GM19043 (cell line): Measurements from ENCODE around the gene PLCB1.

ENCODE experiments used
- ATAC-seq: cut with Tn5 transposase; IDR thresholded peaks from one replicate; pipeline ENCODE4 v1.9.1; 2021; ENCODE audit warnings: low read depth; ENCODE audit not compliant: unreplicated experiment

PLCB1 gene

DNA sequence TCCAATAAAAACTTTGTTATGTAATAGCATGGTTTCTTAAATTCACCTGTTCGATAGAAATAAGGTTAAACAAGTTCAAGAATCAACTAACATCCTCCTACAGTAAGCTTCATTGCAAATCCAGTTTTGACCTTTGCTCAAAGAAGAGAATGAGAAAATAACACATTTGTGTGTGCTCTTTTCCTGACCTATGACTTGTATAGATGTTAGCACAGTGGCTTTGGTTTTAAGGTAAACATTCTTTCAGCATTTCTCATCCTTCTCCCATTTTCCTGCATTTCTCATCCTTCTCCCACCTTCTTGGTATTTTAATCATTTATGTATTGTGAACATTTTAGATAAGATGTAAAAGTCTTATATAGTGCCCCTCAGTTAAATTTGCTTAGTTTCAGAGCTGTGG lies 73.9 kb downstream of the PLCB1 start:
- no peak for ATAC-seq

DNA sequence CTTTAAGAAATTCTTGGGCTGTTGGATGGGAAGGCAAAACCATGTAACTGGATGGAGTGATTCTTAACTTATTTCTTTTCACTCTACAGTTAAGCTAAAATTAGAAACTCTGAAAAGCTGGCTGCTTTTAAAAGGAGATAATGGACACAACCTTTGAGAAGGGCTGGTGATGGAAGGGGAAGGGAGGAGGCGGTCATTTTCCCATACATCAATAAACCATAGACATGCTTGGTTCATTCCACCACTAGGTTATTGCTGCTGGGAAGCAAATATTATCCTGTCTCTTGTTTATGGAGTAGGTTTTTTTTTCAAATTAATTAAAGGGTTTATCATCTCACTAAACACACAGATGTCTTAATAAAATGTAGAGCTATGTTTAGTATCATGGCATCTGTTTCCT lies 76.2 kb downstream of the PLCB1 start:
- no peak for ATAC-seq

DNA sequence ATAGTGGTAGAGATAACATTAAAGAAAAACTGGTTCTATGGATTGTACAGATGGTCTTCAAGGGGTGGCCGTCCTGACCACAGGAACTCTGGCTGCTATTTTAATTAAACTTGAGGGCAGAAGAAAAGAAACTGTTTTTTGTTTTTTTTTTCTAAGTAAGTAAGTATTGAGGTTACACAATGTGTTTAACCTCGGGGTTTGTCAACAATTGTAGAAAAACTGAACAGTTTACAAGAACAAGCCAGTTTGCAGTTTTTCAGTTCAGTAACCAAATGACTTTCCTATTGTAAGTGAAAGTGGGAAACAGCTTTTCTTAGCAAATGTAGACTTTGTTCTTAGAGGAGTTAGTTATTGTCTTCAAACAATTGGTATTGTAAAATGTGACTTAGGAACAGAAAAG lies 77.0 kb downstream of the PLCB1 start:
- peak; percentile 45 for ATAC-seq

DNA sequence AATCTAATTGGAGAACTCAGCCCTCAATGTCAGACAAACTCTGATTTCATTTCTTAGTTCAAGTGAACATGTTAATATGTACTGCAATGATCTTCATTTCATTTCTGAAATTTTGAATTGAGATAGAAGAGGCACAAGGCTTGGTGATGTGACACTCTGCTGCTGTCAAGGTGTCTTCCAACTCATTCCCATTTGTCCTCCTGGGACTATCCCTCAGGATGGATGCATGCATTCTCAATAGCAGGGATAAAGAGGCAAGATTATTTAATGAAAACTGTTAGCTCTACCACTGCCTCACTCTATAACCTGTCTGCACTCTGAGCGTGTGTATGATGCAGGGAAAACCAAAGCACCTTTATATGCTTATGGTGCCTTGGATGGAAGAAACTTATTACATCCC lies 78.7 kb downstream of the PLCB1 start:
- no peak for ATAC-seq

DNA sequence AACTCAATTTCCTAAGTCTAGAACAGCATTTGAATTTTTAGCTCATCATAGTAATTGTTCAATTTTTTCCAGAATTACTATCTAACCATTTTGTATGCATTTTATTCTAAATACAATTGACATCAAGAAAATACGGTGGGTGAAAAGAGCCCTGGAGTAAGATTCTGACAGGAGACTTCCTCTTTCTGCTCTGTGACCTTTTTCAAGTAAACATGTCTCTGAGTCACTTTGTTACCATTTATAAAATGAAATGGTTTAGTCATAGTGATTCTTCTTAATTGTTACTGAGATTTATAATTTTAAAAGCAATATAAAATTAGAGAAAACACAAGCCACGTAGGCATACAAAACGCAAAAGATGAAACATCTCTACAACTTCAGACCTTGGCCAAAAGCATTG lies 80.2 kb downstream of the PLCB1 start:
- ATAC-seq, result no peak

DNA sequence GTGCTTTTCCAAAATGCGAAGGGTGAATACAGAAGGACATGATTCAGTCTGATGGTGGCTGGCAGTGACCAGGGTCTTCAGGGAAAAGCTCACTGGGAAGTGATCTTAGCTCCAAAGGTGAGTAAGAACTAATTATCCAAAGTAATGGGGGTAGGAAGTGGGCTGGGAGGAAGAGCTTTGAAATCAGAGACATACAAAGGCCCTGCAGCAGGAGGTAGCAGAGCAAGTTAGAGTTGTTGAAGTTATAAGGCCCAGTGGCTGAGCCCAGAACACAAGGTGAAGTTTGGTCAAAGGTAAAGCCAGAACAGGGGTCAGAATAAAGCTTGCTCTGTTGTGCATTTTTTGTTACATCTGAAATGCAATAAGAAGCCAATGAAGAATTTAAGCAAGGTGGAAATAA lies 81.2 kb downstream of the PLCB1 start:
- ATAC-seq, result no peak

DNA sequence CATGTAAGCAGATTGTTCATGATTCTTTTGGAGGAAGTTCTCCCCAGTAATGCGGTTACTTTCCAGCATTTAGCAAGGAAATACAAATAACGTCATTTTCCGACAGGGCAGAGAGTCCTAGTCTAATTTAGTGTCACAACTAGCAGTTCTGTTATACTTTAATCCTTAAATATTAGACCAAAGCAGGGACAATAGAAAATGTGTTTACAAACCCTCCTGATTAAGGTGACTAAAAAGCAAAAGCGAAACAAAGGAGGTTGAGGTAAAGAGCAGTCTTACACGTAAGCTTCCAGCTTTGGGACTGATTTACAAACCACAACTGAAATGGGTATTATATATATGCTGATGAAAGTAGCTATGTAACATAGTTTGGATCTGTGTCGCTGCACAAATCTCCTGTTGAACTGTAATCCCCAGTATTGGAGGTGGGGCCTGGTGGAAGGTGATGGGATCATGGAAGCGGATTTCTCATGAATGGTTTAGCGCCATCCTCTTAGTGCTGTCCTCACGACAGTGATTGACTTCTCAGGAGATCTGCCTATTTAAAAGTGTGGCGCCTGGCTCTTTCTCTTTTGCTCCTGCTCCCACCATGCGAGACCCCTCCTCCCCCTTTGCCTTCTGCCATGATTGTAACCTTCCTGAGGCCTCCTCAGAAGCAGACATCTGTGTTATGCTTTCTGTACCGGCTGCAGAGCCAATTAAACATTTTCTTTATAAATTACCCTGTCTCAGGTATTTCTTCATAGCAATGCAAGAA lies 81.9 kb downstream of the PLCB1 start:
- ATAC-seq, result peak; percentile 78

DNA sequence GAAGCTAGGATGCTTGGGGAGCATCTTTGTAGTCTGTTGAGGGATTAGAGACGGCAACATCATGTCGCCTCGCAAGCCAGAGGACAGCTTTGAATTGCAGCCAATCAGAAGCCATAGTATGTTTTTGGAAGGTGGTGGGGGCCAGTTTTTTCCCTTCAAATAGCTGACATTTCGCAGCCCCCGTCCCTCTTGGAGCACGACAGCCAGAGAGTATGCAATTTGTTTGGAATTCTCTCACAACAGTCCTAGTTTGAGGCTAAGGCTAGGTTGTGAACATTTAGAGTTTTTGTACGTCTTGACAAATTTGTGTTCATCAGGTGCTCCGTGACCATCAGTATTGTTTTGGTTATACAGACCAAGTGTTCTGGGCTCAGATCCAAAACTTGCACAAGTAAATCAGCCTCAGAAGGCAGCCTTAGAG lies 83.3 kb downstream of the PLCB1 start:
- no peak for ATAC-seq

DNA sequence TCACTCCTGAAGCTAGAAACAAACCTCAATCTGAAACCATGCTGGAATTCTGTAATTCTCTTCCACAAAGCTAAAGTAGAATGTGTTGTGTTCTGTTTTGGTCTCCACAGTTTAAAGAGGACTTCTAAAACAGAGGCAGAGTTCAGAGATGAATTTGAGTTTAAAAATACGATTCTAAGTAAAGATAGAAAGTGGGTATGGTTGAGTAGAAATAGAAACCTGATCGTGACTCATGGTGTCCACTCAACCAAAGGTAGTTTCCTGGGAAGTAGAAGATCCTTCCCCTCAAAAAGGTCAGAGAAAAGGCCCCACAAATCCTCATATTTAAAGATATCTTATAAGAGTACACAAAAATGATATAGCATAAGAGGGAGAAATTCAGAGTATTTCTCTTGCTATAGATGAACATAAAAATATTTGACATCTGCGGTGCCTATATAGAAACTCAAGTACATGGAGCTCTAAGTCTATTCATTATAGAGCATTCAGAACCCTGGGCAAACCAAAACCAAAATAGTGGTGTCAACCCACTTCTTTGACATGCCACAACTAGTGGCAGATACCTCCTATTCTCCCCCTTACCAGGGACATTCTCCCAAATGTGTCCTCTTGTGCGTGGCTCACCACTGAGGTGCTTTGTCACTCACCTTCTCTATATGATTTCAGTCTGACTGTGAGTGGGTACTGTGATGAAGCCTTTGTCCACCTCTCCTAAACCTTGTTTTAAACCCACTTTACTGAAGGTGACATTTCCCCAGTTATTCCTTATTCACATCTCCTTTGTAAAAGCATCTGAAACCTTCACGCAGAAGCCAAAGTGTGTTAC lies 84.5 kb downstream of the PLCB1 start:
- no peak for ATAC-seq

DNA sequence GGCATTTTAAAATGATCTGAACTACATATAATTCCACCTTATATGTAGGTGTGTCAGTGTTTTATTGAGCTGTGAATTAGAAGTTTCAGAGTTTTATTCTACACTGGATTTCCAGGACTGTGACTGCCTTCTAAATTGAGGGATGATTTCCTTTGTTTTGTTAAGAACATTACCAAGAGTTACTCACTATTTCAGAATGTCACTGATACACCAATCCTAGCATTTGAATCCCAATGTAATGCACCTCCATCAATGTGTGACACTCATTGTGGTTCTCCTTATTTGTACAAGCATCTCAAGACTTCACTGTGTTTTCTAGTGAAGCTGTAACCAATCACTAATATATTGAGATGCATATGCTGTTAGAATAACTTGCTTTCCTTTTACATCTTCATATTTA lies 86.8 kb downstream of the PLCB1 start:
- ATAC-seq, result no peak

DNA sequence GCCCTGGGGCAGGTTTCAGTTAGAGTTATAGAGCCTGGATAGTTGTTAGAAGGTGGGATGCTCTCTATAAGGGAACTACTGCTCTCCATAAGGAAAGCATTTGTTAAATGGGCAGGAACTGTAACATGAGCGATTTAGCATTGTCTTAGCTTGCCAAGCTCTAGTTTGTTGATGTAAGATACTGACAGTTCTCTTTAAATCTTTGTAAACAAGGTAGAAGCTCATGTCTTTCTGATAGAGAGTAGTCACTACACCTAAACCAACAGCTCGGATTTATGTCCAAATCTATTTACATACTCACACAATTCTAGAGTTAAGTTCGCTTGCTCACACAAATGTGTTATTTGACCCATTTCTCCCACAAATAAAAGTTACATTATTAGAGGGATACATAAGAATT lies 87.3 kb downstream of the PLCB1 start:
- ATAC-seq, result no peak

DNA sequence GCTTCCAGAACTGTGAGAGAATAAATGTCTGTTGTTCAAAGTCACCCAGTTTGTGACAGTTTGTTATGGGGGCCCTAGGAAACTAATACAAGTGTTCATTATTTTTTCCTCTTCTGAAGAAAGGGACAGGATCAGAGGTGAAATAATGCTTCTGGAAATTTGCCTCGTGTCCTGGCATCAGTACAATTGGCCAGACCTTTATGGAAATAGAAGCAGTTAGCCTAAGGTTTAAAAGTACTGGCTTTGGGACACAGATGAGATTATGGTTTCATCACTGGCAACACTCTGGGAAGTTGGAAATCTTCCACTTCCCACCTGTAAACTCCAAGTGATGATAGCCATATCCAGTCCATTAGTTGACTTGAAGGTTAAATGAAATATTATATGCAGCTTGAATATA lies 88.7 kb downstream of the PLCB1 start:
- no peak for ATAC-seq

DNA sequence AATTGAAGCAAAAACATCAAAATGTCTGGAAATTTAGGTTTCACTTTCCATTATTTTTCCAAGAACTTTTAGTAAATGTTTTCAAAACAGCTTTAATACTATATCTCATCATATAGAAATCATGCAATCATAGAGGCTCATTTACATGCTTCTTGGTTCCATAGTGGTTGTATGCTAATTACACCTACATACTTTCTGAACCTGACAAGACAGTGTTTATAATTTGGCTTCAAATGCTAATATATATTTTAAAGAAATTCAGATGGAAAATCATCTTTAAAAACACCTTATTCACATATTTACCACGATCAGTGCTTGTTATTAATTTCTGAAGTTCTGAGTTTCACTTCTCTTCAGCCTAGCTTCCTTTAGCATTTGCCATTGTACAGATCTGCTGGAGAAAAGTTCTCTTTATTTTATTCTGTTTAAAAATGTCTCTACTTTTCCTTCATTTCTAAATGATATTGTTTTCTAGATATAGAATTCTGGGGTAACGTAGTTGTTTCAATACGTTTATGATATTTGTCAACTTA lies 89.9 kb downstream of the PLCB1 start:
- ATAC-seq, result no peak

DNA sequence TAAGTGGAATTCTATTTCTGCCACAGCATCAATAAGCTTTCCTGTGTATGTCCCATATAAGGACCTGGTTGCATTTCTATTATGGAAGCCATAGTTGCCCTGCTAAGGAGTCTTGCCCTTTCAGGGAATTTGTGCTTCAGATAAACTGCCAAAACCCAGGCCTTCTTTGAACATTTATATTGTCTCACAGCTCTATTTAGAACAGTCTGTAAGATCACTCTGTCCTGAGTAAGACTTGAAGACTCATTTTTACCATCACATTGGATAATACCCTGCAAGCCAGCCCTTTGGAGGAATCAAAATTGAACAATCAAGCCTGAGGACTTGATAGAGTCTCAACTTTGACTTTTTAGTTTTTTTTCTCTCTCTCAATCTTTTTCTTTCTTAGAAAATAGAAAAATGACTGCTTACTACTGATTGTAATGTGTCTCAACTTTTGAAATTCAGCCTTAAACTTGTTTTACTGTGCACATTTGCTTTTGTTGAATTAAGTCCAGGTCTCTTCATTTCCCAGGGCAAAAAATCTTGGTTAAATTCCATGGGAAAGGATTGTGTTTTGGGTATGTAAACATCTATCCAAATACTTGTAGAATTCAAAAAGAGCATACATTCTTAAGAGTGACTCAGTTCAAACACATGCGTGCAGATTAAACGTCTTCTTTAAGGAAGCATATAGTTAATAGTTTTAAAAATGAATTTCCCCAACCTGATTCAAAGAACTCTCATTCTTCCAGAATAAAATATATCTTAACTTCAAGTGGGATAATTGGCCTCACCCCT lies 91.2 kb downstream of the PLCB1 start:
- ATAC-seq, result no peak

DNA sequence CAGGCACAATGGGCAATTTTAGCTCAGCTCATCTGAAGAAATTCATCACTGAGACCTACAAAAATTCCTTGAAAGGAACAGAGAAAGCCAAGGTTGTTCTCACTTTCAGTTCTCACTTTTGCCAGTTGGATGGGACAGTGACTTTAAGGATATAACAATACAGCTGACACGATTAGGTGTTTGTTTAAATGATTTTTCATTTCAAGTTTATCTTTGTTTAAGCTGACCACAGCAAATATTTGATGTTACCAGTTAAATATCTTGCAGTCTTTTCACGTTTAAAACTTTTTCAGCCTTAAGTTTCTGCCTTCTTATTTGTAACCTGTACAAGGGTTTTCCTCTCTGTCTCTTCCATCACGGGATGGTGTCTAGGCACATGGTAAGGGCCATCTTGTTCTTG lies 93.6 kb downstream of the PLCB1 start:
- no peak for ATAC-seq

DNA sequence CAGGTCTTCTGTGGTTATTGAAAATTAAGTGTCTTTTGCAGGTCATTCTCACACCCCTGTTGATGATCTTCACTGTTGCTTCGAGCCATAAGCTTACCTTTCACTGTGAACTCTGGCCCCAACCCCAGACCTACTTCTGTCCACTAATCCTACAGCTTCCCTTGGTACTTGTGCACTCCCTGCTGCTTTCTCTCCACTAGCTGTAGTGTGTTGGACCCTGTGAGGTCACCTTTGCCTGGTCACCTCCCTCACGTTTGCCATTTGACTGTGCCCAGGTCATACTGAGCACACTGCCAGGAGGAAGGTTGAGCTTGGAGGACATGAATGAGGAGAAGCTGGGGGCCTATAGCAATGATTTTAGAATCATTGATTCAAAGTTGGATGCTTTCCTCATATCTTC lies 94.0 kb downstream of the PLCB1 start:
- ATAC-seq, result no peak

DNA sequence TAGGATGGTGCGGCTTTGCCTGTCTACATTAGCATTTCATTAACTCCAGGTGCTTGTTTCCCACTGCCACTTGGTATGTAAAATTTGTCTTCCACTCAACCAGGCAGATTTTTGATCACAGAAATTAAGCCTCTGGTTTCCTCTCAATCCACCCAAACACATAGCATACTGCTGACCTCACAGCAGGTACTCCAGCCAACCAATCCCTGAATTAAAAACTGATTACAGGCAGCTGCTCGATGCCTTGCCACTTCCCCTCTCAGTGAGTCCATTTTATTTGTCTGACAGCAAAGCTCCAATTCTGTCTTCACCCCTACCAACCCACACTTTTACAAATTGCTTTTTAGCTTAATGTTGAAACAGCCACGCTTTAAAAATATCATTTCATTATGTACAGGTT lies 95.2 kb downstream of the PLCB1 start:
- ATAC-seq, result no peak

DNA sequence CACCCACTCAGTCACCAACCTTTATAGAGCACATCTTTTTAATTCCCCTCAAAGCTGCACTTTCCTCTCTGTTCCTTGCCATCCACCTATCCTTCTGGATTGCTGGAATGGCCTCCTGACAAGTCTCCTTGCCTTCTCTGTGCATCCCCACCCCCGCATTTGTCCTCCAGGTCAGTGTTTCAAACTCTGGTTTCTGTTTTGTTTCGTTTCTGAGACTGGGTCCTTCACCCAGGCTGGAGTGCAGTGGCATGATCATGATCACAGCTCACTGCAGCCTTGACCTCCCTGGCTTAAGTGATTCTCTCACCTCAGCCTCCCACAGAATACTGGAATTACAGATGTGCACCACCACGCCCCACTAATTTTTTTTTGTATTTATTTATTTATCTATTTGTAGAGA lies 96.2 kb downstream of the PLCB1 start:
- ATAC-seq, result no peak

DNA sequence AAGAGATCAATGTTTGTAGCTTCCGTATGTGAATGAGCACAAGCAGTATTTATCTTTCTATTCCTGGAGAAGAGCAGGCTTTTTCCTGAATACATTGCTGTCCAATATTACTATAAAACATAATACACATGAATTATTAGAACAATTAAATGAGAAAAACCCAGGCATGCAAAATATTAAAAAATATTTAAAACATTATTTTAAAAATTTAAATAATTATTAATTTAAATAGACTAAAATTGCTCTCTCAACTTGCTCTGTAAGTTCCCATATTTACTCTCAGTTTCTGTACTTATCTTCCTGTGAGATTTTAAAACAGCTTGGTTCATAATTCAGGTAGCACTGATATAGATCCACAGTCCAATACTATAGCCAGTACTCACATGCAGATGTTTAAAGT lies 97.0 kb downstream of the PLCB1 start:
- no peak for ATAC-seq

DNA sequence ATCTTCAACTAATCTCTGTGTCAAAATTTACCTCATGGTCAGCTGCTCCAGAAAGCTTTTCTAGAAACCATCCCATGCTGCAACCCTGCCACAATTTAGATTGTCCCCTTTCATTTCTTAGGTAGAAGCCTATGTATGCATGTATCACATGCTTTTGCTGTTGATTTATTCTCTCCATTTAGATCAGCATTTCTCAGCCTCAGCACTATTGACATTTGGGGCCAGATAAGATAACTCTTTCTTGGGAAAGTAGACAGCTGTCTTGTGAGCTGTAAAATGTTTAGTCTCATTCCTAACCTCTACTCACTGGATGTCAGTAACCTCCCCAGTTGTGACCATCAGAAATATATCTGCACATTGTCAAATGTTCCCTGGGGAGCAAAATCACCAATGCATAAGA lies 99.0 kb downstream of the PLCB1 start:
- ATAC-seq, result no peak

DNA sequence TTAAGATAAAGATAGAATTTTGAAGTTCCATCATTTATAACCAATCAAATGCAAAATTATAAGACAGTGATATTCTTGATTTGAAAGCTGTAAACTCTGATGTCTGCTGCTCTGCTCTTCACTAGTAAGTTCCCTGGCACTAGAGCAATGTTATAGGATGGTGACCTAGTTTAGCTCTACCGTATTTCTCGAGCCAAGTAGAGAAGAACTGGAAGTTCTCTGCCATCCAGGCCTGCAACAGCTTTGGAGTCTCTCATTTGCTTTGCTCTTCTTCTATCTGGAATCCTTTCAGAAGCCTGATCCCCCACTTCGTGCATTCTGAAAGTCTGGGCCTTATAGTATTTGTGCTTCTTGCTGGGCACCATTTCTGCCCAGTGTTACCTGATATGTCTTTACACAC lies 100.3 kb downstream of the PLCB1 start:
- ATAC-seq, result no peak
